ENCODE measurements around the gene CHST12.
"Not testable (repeated sequence)": the region's sequence is repeated elsewhere in the genome, so short reads cannot be mapped to it uniquely, and the experiment has no call there.

Gene CHST12

DNA sequence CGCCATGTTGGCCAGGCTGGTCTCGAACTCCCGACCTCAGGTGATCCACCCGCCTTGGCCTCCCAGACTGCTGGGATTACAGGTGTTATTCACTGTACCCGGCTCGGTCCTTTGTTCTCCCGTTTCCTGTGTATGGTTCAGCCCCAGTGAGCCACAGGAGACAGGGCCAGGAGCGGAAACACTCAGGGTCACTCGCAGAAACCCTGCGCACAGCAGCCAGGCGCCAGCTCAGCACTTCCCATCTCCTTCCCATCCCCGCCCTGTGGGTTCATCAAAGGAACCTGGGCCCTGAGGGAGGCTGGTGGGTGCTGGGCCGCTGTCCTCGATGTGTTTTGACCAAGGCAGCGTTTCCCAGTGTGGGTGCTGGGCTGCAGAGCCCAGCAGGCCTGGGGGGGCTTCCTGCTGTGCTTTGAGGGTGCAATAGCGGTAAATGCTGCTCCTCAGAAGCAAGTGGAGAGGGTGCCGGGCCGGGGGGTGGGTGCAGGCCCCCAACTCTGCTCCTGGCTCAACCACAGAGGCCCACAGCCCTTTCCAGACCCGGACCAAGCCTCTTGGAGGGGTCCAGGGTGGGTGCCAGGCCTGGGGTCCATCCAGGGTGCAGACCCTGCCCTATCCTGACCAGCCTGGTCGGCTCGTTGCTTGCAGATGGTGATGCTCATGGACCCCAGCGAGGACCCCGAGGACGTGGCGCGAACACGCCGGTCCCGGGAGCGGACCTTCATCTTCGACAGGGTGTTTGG lies 15.3 kb upstream of the CHST12 start:
- H3K4me3 ChIP-seq (ENCODE audit: low read depth, low read length): no peak overlapping the region
- TF ChIP-seq, protein P1, sequence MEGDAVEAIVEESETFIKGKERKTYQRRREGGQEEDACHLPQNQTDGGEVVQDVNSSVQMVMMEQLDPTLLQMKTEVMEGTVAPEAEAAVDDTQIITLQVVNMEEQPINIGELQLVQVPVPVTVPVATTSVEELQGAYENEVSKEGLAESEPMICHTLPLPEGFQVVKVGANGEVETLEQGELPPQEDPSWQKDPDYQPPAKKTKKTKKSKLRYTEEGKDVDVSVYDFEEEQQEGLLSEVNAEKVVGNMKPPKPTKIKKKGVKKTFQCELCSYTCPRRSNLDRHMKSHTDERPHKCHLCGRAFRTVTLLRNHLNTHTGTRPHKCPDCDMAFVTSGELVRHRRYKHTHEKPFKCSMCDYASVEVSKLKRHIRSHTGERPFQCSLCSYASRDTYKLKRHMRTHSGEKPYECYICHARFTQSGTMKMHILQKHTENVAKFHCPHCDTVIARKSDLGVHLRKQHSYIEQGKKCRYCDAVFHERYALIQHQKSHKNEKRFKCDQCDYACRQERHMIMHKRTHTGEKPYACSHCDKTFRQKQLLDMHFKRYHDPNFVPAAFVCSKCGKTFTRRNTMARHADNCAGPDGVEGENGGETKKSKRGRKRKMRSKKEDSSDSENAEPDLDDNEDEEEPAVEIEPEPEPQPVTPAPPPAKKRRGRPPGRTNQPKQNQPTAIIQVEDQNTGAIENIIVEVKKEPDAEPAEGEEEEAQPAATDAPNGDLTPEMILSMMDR (IDR thresholded peaks at IDR 0.05; ENCODE audit: insufficient read depth, low read length, missing control alignments): no peak
- no peak for DNase-seq (ENCODE audit: low read depth, low spot score)
- ChIA-PET POLR2A (no interaction called here), CTCF (interaction anchor here (0.7 to 1.1 kb wide), 2 partner anchors 9 to 23 kb away, joined by 3 to 4 read pairs; no protein-coding TSS in a partner anchor)

DNA sequence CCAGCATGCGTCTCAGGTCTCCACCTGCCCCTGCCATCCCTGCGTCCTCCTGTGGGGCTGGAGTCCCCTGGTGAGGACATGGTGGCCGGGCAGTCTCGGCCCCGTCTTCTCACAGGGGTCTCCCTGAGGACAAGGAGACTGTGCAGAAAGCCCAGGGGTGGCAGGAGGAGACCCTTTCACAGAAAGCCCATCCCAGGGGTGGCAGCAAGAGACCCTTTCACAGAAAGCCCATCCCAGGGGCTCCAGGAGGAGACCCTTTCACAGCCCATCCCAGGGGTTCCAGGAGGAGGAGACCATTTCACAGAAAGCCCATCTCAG lies 14.8 kb upstream of the CHST12 start:
- CTCF ChIA-PET: no interaction called here
- DNase-seq (ENCODE audit: low read depth, low spot score): no peak
- TF ChIP-seq, protein P1 (IDR thresholded peaks at IDR 0.05; ENCODE audit: insufficient read depth, low read length, missing control alignments): no peak
- no peak overlapping the region for H3K4me3 ChIP-seq (ENCODE audit: low read depth, low read length)
- POLR2A ChIA-PET: no interaction called here

DNA sequence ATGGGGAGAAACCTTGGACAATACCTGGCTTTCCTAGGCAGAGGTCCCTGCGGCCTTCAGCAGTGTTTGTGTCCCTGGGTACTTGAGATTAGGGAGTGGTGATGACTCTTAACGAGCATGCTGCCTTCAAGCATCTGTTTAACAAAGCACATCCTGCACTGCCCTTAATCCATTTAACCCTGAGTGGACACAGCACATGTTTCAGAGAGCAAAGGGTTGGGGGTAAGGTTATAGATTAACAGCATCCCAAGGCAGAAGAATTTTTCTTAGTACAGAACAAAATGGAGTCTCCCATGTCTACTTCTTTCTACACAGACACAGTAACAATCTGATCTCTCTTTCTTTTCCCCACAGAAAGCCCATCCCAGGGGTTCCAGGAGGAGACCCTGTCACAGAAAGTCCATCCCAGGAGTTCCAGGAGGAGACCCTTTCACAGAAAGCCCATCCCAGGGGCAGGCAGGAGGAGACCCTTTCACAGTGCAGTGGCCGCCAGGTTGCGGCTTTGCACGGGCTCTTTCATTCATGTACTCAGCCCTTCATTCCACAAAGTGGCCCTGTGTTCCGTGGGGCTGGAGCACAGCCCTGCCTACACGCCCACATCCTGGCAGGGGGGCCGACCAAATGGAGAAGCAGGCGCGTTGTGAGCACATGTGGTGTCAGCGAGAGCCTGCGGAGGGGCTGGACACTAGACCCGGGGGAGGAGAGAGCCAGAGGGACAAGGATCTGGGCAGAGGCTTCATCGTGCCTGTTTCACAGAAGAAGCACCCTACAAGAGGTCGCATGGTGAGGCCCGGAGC lies 13.2 kb upstream of the CHST12 start:
- H3K4me3 ChIP-seq (ENCODE audit: low read depth, low read length); POLR2A ChIA-PET; DNase-seq (ENCODE audit: low read depth, low spot score); CTCF ChIA-PET: not testable (repeated sequence)

DNA sequence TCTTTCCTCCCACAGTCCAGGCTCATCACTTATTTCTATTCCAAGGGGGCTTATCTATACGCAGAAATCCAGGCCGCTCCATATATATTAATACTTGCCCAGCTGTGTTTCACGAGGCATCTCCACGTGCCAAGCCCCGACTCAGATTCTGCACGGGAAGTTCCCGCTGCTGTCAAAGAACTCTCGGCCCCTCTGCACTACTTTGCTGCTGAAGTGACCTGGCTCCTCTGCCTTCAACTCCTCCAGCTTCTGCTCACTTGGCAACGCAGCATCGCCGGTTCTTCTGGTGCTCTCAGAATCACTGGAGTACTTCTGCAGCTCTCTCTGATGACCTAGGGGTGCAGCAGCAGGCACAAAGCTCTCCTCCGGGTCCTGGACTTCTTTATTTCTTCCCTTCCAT lies 9.7 kb upstream of the CHST12 start:
- ChIA-PET POLR2A (no interaction called here), CTCF (interaction anchor here (1.2 to 1.5 kb wide), 2 partner anchors 25 to 75 kb away, joined by 3 to 4 read pairs; no protein-coding TSS in a partner anchor)
- H3K4me3 ChIP-seq (ENCODE audit: low read depth, low read length): no peak overlapping the region
- TF ChIP-seq, protein P1 (IDR thresholded peaks at IDR 0.05; ENCODE audit: insufficient read depth, low read length, missing control alignments): no peak
- no peak for DNase-seq (ENCODE audit: low read depth, low spot score)

DNA sequence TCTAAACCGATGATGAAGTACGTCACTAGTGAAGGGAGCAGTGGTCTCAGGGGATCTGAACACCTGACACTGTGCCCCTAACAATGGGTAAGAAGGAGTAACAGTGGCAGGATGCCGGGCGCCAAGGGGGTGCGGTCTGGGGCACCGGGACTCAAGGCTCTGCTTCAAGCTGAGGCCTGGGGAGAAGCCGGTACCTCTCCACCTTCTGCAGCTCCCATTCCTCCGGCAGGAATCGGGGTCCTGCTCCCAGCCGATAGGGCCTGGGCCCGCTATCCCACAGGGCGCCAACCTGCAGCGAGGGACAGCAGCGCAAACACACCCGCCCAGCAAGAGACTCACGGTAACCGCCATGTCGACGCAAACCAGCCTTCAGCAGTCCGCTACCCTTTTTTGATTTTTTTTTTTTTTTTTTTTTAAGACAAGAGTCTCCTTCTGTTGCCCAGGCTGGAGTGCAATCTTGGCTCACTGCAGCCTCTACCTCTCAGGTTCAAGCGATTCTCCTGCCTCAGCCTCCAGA lies 8.8 kb upstream of the CHST12 start:
- TF ChIP-seq, protein P1 (IDR thresholded peaks at IDR 0.05; ENCODE audit: insufficient read depth, low read length, missing control alignments): no peak
- ChIA-PET POLR2A (no interaction called here), CTCF (no interaction called here)
- no peak for DNase-seq (ENCODE audit: low read depth, low spot score)
- no peak overlapping the region for H3K4me3 ChIP-seq (ENCODE audit: low read depth, low read length)

DNA sequence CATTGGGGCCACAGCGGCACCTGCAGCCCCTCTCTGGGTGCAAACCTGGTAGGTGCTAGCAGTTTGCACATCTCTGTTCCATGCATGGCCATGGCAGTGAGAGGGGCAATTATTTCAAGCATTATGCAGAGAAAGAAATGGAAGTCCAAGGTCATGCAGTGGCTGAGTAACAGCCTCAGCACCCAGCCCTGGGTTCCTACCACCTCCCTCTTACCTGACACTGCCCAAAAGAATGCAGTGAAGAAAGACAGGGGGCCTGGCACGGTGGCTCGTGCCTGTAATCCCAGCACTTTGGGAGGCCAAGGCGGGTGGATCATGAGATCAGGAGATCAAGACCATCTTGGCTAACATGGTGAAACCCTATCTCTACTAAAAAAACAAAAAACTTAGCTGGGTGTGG lies 4.9 kb upstream of the CHST12 start:
- POLR2A ChIA-PET: no interaction called here

More for the DNA sequence above, 4.9 kb upstream of the CHST12 start:
- H3K4me3 ChIP-seq (ENCODE audit: low read depth, low read length): no peak overlapping the region
- CTCF ChIA-PET: interaction anchor here (0.6 kb wide), 1 partner anchor 14 kb away, joined by 3 read pairs; no protein-coding TSS in a partner anchor
- TF ChIP-seq, protein P1 (IDR thresholded peaks at IDR 0.05; ENCODE audit: insufficient read depth, low read length, missing control alignments): no peak
- no peak for DNase-seq (ENCODE audit: low read depth, low spot score)

Measured in AG04449 (cell line).